KMS-11 (cell line): Measurements from ENCODE around the gene MROH7.

Experiments used
- H2AFZ ChIP-seq: fragments of 200-600 bp; sonication (generic); 2 replicates; pipeline ENCODE4 v1.6.1; 2016; ENCODE audit warnings: antibody characterized with exemption, mixed run types, low read depth
- H3K27ac ChIP-seq: fragments of 200-600 bp; sonication (generic); 2 replicates; pipeline ENCODE4 v1.6.1; 2016; ENCODE audit warnings: mild to moderate bottlenecking, mixed run types
- H3K27me3 ChIP-seq: fragments of 200-600 bp; sonication (generic); 2 replicates; pipeline ENCODE4 v1.6.1; 2017; ENCODE audit warnings: mild to moderate bottlenecking, low read depth, mixed run types, moderate library complexity; ENCODE audit not compliant: insufficient read depth
- H3K36me3 ChIP-seq: fragments of 200-600 bp; sonication (generic); 2 replicates; pipeline ENCODE4 v1.6.1; 2017; ENCODE audit warnings: mild to moderate bottlenecking, mixed run types; ENCODE audit not compliant: insufficient read depth
- H3K4me1 ChIP-seq: fragments of 200-600 bp; sonication (generic); 2 replicates; pipeline ENCODE4 v1.6.1; 2016; ENCODE audit warnings: mild to moderate bottlenecking, low read depth, mixed run types; ENCODE audit not compliant: poor library complexity, severe bottlenecking
- H3K4me2 ChIP-seq: fragments of 200-600 bp; sonication (generic); 2 replicates; pipeline ENCODE4 v1.7.0; 2016; ENCODE audit warnings: mild to moderate bottlenecking, mixed run types
- H3K4me3 ChIP-seq: fragments of 200-600 bp; sonication (generic); IDR thresholded peaks from 2 replicates; pipeline ENCODE4 v1.6.1; 2017; ENCODE audit warnings: low read depth, low read length, mixed read lengths; ENCODE audit not compliant: insufficient read depth
- H3K79me2 ChIP-seq: fragments of 200-600 bp; sonication (generic); 2 replicates; pipeline ENCODE4 v1.6.1; 2016; ENCODE audit warnings: low read depth, mixed run types; ENCODE audit not compliant: insufficient read depth
- H3K9ac ChIP-seq: fragments of 200-600 bp; sonication (generic); 2 replicates; pipeline ENCODE4 v1.6.1; 2016; ENCODE audit warnings: mild to moderate bottlenecking, mixed run types
- H4K20me1 ChIP-seq: fragments of 200-600 bp; sonication (generic); 2 replicates; pipeline ENCODE4 v1.6.1; 2016; ENCODE audit warnings: mild to moderate bottlenecking, mixed run types; ENCODE audit not compliant: insufficient read depth
- TF ChIP-seq, protein P1 (sequence below): fragments of 200-600 bp; sonication (generic); conservative IDR thresholded peaks from 2 replicates; pipeline ENCODE4 v1.6.1; 2017; ENCODE audit warnings: low read depth, mild to moderate bottlenecking, antibody characterized with exemption, low read length, moderate library complexity, mixed read lengths

Gene MROH7

DNA sequence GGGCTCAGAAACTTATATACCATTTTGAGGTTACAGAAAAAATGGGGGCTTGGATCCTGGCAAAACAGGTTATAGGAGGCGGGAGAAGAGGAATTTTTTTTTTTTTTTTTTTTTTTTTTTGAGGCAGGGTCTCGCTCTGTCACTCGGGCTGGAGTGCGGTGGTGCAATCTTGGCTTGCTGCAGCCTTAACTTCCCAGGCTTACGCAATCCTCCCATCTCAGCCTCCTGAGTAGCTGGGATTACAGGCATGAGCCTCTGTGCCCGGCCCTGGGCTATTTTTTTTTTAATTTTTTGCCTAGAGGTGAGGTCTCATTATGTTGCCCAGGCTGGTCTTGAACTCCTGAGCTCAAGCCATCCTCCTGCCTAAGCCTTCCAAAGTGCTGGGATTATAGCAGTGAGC lies 24.7 kb downstream of the MROH7 start:
- H3K4me1 ChIP-seq, result no peaks in the 10 kb centered on the region
- H3K4me3 ChIP-seq, result no peak overlapping the region
- no peaks in the 10 kb centered on the region for H3K79me2 ChIP-seq
- H4K20me1 ChIP-seq, result no peaks in the 10 kb centered on the region
- no peak overlapping the region for H3K9ac ChIP-seq
- H3K4me2 ChIP-seq, result no peak overlapping the region
- no peaks in the 10 kb centered on the region for H3K36me3 ChIP-seq
- no peak overlapping the region for H3K27ac ChIP-seq
- H2AFZ ChIP-seq, result no peak overlapping the region
- H3K27me3 ChIP-seq, result no peaks in the 10 kb centered on the region
- TF ChIP-seq, protein P1, sequence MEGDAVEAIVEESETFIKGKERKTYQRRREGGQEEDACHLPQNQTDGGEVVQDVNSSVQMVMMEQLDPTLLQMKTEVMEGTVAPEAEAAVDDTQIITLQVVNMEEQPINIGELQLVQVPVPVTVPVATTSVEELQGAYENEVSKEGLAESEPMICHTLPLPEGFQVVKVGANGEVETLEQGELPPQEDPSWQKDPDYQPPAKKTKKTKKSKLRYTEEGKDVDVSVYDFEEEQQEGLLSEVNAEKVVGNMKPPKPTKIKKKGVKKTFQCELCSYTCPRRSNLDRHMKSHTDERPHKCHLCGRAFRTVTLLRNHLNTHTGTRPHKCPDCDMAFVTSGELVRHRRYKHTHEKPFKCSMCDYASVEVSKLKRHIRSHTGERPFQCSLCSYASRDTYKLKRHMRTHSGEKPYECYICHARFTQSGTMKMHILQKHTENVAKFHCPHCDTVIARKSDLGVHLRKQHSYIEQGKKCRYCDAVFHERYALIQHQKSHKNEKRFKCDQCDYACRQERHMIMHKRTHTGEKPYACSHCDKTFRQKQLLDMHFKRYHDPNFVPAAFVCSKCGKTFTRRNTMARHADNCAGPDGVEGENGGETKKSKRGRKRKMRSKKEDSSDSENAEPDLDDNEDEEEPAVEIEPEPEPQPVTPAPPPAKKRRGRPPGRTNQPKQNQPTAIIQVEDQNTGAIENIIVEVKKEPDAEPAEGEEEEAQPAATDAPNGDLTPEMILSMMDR, result no peak

DNA sequence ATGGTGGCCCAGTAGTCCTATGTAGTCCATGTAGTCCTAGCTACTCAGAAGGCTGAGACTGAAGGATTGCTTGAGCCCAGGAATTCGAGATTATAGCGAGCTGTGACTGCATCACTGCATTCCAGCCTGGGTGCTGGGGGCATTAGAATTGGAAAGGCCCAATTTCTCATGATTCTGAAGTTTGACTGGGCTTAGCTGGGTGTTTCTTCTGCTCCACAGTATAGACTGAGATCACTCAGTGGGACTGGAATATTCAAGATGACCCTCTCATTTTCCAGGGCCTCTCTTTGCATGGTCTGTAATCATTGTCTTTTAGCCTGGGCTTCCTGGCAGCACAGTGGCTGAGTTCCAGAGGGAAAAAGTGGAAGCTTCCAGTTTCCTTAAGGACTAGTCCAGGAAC lies 26.2 kb downstream of the MROH7 start:
- H3K27me3 ChIP-seq, result no peaks in the 10 kb centered on the region
- no peaks in the 10 kb centered on the region for H3K79me2 ChIP-seq
- no peaks in the 10 kb centered on the region for H4K20me1 ChIP-seq
- H3K4me3 ChIP-seq, result no peak overlapping the region
- no peaks in the 10 kb centered on the region for H3K36me3 ChIP-seq
- no peak overlapping the region for H2AFZ ChIP-seq
- peaks cover 4% of the 10 kb centered on the region for H3K4me1 ChIP-seq
- no peak overlapping the region for H3K4me2 ChIP-seq
- TF ChIP-seq, protein P1, result no peak
- H3K9ac ChIP-seq, result no peak overlapping the region
- H3K27ac ChIP-seq, result no peak overlapping the region

DNA sequence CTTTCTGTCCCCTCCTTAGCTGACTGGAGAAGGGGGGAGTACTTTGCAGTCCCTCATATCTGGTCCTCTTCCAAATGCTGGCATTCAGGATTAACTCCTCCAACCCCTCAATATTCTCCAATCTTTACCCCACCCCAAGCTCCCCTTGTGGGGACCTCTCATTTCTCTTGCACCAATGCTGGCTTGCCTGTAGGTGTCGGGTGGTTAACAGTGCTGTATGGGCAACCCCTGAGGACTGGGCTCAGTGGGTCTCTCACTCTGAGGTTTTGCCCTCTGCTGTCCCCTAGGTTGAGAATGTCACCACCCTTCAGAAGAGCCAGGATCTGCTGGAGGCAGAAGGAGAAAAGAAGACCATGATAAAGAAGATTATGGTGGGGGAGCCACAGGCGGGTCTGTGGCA lies 27.0 kb downstream of the MROH7 start:
- H3K4me3 ChIP-seq, result no peak overlapping the region
- no peak overlapping the region for H2AFZ ChIP-seq
- no peaks in the 10 kb centered on the region for H3K36me3 ChIP-seq
- no peaks in the 10 kb centered on the region for H3K79me2 ChIP-seq
- H3K4me1 ChIP-seq, result peaks cover 4% of the 10 kb centered on the region
- H3K27me3 ChIP-seq, result no peaks in the 10 kb centered on the region
- TF ChIP-seq, protein P1, result no peak
- H3K9ac ChIP-seq, result no peak overlapping the region
- H3K4me2 ChIP-seq, result no peak overlapping the region
- H3K27ac ChIP-seq, result no peak overlapping the region
- no peaks in the 10 kb centered on the region for H4K20me1 ChIP-seq

DNA sequence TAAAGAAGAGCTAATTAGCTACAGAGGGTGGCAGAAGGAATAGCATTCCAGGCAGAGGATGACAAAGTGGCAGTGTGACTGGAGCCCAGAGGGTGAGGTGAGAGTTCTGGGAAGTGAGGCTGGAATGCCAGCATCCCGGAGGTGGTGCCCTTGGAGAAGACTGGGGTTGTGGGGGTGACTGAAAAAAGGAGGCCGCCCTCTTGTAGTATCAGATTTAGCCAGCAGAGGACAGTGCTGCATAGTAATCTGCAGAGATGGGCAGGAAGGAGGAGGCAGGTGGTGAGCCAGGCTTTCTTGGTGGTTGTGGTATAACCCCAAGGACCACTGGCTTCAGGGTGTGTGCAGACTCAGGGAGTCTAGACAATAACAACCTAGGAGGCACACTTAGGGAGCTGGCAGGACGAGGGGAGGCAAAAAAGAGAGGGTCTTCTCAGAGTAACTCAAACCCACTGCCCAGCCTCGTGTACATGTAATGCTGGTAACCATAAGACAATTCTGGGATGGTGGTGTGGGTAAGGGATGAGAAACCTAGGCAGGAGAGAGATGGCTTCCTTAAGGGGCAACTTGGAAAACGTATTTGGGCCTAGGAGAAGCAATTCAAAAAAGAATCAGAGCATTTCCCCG lies 30.5 kb downstream of the MROH7 start:
- H2AFZ ChIP-seq, result peak overlapping the region; percentile 27; the same call in 1 of the 2 replicates
- H3K79me2 ChIP-seq, result no peaks in the 10 kb centered on the region
- TF ChIP-seq, protein P1, result peak; percentile 96
- no peak overlapping the region for H3K4me3 ChIP-seq
- H3K4me1 ChIP-seq, result peaks cover 4% of the 10 kb centered on the region
- H3K27ac ChIP-seq, result no peak overlapping the region
- H4K20me1 ChIP-seq, result no peaks in the 10 kb centered on the region
- no peaks in the 10 kb centered on the region for H3K27me3 ChIP-seq
- no peak overlapping the region for H3K4me2 ChIP-seq
- no peaks in the 10 kb centered on the region for H3K36me3 ChIP-seq
- H3K9ac ChIP-seq, result no peak overlapping the region
